HepG2 (cell line): ENCODE data around the gene GSG1. TPM values are rescaled to one million over a fixed set of nuclear protein-coding genes. Genes with fewer than 3 reads are reported as not detected.

ENCODE experiments used
- ARID4A ChIP-seq: sonication (generic); formaldehyde crosslinking; IDR thresholded peaks from 2 replicates; pipeline ENCODE4 v1.5.0; 2020; ENCODE audit warnings: mild to moderate bottlenecking, missing genetic modification reagents, borderline replicate concordance
- DDIT3 ChIP-seq: sonication (generic); formaldehyde crosslinking; IDR thresholded peaks from 2 replicates; pipeline ENCODE4 v1.4.0; 2020; ENCODE audit warnings: mild to moderate bottlenecking, missing genetic modification reagents
- DRAP1 ChIP-seq: IDR thresholded peaks from 2 replicates; pipeline ENCODE4 v1.6.1; 2016; ENCODE audit warnings: missing genetic modification reagents, missing compliant biosample characterization
- EP300 ChIP-seq, 3 experiments: sonication (generic) in 1 of 3; formaldehyde crosslinking in 1 of 3; IDR thresholded peaks; 2 replicates each; pipeline versions ENCODE4 v1.5.1 to v1.6.1; 2011 to 2020; ENCODE audit warnings: low read depth in 2 of 3, low read length in 2 of 3, borderline replicate concordance in 1 of 3, improper control_type of control experiment in 1 of 3, mild to moderate bottlenecking in 1 of 3, missing genetic modification reagents in 1 of 3, moderate library complexity in 1 of 3
- FOXK1 ChIP-seq: sonication (generic); formaldehyde crosslinking; IDR thresholded peaks from 2 replicates; pipeline ENCODE4 v1.4.0; 2020; ENCODE audit warnings: low read depth, missing genetic modification reagents, borderline replicate concordance
- HDAC2 ChIP-seq: sonication (generic); formaldehyde crosslinking; IDR thresholded peaks from 2 replicates; pipeline ENCODE4 v1.4.0; 2020; ENCODE audit warnings: missing genetic modification reagents
- KAT8 ChIP-seq: IDR thresholded peaks from 2 replicates; pipeline ENCODE4 v1.6.1; 2016; ENCODE audit warnings: missing genetic modification reagents, missing compliant biosample characterization
- KDM3A ChIP-seq: IDR thresholded peaks from 2 replicates; pipeline ENCODE4 v1.6.1; 2018; ENCODE audit warnings: low read depth, missing compliant biosample characterization
- NFRKB ChIP-seq: fragments of 450-650 bp; IDR thresholded peaks from 2 replicates; pipeline ENCODE4 v1.6.1; 2017
- SMYD3 ChIP-seq: sonication (generic); formaldehyde crosslinking; IDR thresholded peaks from 2 replicates; pipeline ENCODE4 v1.8.1; 2023; ENCODE audit warnings: mild to moderate bottlenecking, missing genetic modification reagents
- TFDP1 ChIP-seq: IDR thresholded peaks from 2 replicates; pipeline ENCODE4 v1.6.1; 2016; ENCODE audit warnings: missing compliant biosample characterization, missing genetic modification reagents, borderline replicate concordance
- THRA ChIP-seq: sonication (generic); formaldehyde crosslinking; IDR thresholded peaks from 2 replicates; pipeline ENCODE4 v1.4.0; 2020; ENCODE audit warnings: missing genetic modification reagents, borderline replicate concordance
- YEATS2 ChIP-seq: sonication (generic); formaldehyde crosslinking; IDR thresholded peaks from 2 replicates; pipeline ENCODE4 v1.4.0; 2020; ENCODE audit warnings: missing genetic modification reagents, borderline replicate concordance
- ZBTB3 ChIP-seq: sonication (generic); formaldehyde crosslinking; IDR thresholded peaks from 2 replicates; pipeline ENCODE4 v1.4.0; 2020; ENCODE audit warnings: low read depth, mild to moderate bottlenecking, moderate library complexity, missing genetic modification reagents, borderline replicate concordance
- ZBTB34 ChIP-seq: sonication (generic); formaldehyde crosslinking; IDR thresholded peaks from 2 replicates; pipeline ENCODE4 v1.8.0; 2022; ENCODE audit warnings: mild to moderate bottlenecking, missing genetic modification reagents
- ZNF337 ChIP-seq: sonication (generic); formaldehyde crosslinking; IDR thresholded peaks from 2 replicates; pipeline ENCODE4 v1.5.1; 2020; ENCODE audit warnings: missing genetic modification reagents, low read depth, mild to moderate bottlenecking, borderline replicate concordance
- ZNF674 ChIP-seq: sonication (generic); formaldehyde crosslinking; IDR thresholded peaks from 2 replicates; pipeline ENCODE4 v1.5.0; 2020; ENCODE audit warnings: low read depth, mild to moderate bottlenecking, missing genetic modification reagents
- polyA plus RNA-seq, 8 experiments: library from polyadenylated mRNA; depleted of rRNA in 3 of 8; stranded (reverse) in 7 of 8; unstranded in 1 of 8; fragments of >200 nt; fragmentation: Illumina TruSeq in 4 of 8; extraction: Trizol in 4 of 8; gene quantifications; 2 replicates each; pipeline versions ENCODE4 v1.2.1 to v1.2.3, GENCODE V29; 2011 to 2016; ENCODE audit warnings: low read depth in 4 of 8, missing spikeins in 1 of 8, mixed read lengths in 1 of 8; ENCODE audit not compliant: insufficient read depth in 1 of 8
- total RNA-seq, 5 experiments: library from RNA; depleted of rRNA; stranded (reverse); fragments of >200 nt; fragmentation: Illumina TruSeq; extraction: Trizol; gene quantifications; 2 replicates each; pipeline ENCODE4 v1.2.3, GENCODE V29; 2016; ENCODE audit warnings: low read depth in 1 of 5

The GSG1 gene
- total and polyA plus RNA-seq, 2 of the 13 experiments (the other 11 are each of a cell fraction or from before 2014, with no cell fraction given) = not detected

- 0 out of 2 replicates have a peak, but pooled peaks have one; percentile 26 for TF ChIP-seq TFDP1 (CRISPR knock-in tag)
- peak; percentile 88; the same call in 1 of the 2 replicates for TF ChIP-seq HDAC2 (CRISPR knock-in tag)
- TF ChIP-seq KAT8 = peak; percentile 65
- peak; percentile 51; the same call in 1 of the 2 replicates for TF ChIP-seq FOXK1
- no peak for TF ChIP-seq THRA
- TF ChIP-seq SMYD3 = 0 out of 2 replicates have a peak, but pooled peaks have one; percentile 59
- no peak for TF ChIP-seq ZNF674
- no peak for TF ChIP-seq DDIT3 (CRISPR knock-in tag)
- TF ChIP-seq ZBTB34 (CRISPR knock-in tag) = no peak
- no peak; the same call in 1 of the 2 replicates for TF ChIP-seq ARID4A (CRISPR knock-in tag)
- 0 out of 2 replicates have a peak, but pooled peaks have one; percentile 39 for TF ChIP-seq DRAP1
- 0 out of 2 replicates have a peak, but pooled peaks have one; percentile 16 for TF ChIP-seq KDM3A (CRISPR knock-in tag)
- no peak for TF ChIP-seq ZBTB3 (CRISPR knock-in tag)
- TF ChIP-seq ZNF337 (CRISPR knock-in tag) = 0 out of 2 replicates have a peak, but pooled peaks have one; percentile 50
- no peak for TF ChIP-seq YEATS2 (CRISPR knock-in tag)
- TF ChIP-seq NFRKB = no peak
- TF ChIP-seq EP300 (IDR thresholded peaks at IDR 0.05; ENCODE audit: low read depth in 2 of 2, low read length in 2 of 2) = peak in 1 of 2 experiments; percentile 62; a peak in 2 of 4 replicates
- no peak for TF ChIP-seq EP300 (CRISPR knock-in tag; IDR thresholded peaks at IDR 0.05; ENCODE audit: borderline replicate concordance)
Measured at GRCh38 chr12:13079440-13079906, 24.0 kb downstream of the GSG1 start (continued).
